Measurements from ENCODE around the gene KLHL26. TPM values are rescaled to one million over a fixed set of nuclear protein-coding genes. Genes with fewer than 3 reads are reported as not detected.
A peak's percentile ranks its signal among the peaks of the same experiment; 100 is the strongest.

Gene KLHL26
- total RNA-seq, 1 experiment from 2014 or later = 10.7 TPM

DNA sequence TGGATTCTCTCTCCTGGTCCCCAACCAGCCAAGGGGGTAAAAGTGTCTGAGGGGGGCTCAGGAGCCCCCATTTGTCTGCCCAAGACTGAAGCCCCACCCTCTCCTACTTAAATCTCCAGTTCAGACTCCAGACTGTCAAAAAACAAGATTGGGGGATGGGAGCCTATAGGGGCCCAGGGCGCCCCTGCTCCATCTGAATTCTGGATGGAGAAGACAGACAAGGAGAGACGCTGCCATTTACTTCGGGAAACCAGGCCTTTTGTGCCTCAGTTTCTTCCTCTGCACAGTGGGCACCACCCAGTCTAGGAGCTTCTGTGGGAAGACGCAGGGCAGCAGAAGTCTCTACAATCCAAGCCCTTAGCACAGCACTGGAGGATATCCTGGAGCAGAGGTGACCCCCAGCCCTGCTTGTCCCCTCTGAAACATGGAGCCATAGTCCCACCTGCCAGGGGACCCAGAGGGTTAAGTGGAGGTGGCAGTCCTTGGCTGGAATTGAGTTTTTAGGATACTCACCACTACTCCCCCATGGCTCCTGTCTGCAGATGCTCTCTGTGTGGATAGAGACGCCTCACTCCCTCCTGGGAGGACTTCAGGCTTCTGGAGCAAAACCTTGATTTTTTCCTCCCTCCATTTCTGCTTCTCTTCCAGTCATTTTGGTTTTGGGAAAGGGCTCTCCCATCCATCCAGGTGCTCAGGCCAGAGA lies 28.6 kb upstream of the KLHL26 start:
- no peak overlapping the region for H3K23ac ChIP-seq (ENCODE audit: insufficient read length, low read depth, low read length)
- no peak for DNase-seq
- H3K27ac ChIP-seq (ENCODE audit: insufficient read length, low read depth, low read length) = no peak overlapping the region
- no peak overlapping the region for H4K91ac ChIP-seq (ENCODE audit: insufficient read length, low read depth, low read length)
- no peak overlapping the region for H3K56ac ChIP-seq (ENCODE audit: insufficient read length, low read depth, low read length)
- H3K18ac ChIP-seq (ENCODE audit: insufficient read length, low read depth, low read length) = no peak overlapping the region
- peaks cover 28% of the 10 kb centered on the region for H3K23me2 ChIP-seq (ENCODE audit: insufficient read length, low read depth, low read length, poor library complexity, severe bottlenecking)
- peaks cover 17% of the 10 kb centered on the region for H3K4me1 ChIP-seq (ENCODE audit: insufficient read depth, low read length)
- H2BK5ac ChIP-seq (ENCODE audit: insufficient read length, low read length) = no peak overlapping the region
- TF ChIP-seq, protein P1, sequence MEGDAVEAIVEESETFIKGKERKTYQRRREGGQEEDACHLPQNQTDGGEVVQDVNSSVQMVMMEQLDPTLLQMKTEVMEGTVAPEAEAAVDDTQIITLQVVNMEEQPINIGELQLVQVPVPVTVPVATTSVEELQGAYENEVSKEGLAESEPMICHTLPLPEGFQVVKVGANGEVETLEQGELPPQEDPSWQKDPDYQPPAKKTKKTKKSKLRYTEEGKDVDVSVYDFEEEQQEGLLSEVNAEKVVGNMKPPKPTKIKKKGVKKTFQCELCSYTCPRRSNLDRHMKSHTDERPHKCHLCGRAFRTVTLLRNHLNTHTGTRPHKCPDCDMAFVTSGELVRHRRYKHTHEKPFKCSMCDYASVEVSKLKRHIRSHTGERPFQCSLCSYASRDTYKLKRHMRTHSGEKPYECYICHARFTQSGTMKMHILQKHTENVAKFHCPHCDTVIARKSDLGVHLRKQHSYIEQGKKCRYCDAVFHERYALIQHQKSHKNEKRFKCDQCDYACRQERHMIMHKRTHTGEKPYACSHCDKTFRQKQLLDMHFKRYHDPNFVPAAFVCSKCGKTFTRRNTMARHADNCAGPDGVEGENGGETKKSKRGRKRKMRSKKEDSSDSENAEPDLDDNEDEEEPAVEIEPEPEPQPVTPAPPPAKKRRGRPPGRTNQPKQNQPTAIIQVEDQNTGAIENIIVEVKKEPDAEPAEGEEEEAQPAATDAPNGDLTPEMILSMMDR (conservative IDR thresholded peaks at IDR 0.05) = no peak
- Mint-ChIP-seq H3K4me3 (peak overlapping the region in 1 of 2 experiments; percentile 76; a peak in 2 of 5 replicates), H3K27ac (no peak overlapping the region), H3K9me3 (peaks cover 0 to 2% of the 10 kb centered on the region in 2 experiments; a peak in 2 of 5 replicates), H3K27me3 (ENCODE audit: low read depth) (peaks cover 84% of the 10 kb centered on the region), H3K36me3 (ENCODE audit: insufficient read depth in 1 of 3, low read depth in 3 of 3) (peaks cover 0 to 3% (median 0%) of the 10 kb centered on the region in 3 experiments; a peak in 2 of 7 replicates), H3K4me1 (peaks cover 42 to 59% of the 10 kb centered on the region in 2 experiments)
- no peaks in the 10 kb centered on the region for H4K20me1 ChIP-seq (ENCODE audit: control insufficient read depth, insufficient read depth, insufficient read length)
- H2BK20ac ChIP-seq (ENCODE audit: low read depth, low read length, poor library complexity, severe bottlenecking) = no peak overlapping the region
- H2BK12ac ChIP-seq (ENCODE audit: insufficient read length, low read depth, low read length) = no peak overlapping the region
- no peak overlapping the region for H3K4me2 ChIP-seq (ENCODE audit: insufficient read depth, insufficient read length, low read length)
- no peak overlapping the region for H3K9ac ChIP-seq (ENCODE audit: extremely low read depth, insufficient read length, low read length)
- H4K5ac ChIP-seq (ENCODE audit: insufficient read length, low read depth, low read length) = no peak overlapping the region
- H2AK5ac ChIP-seq (ENCODE audit: insufficient read length, low read length) = no peak overlapping the region
- no peak overlapping the region for H3K4ac ChIP-seq (ENCODE audit: low read depth, low read length)
- H2AFZ ChIP-seq (ENCODE audit: low read length) = no peak overlapping the region
- no CpG with 5 or more reads among the region's 5 CpGs for WGBS (ENCODE audit: extremely low coverage, insufficient read length, low lambda C conversion rate)
- H4K8ac ChIP-seq (replicated peaks; ENCODE audit: insufficient read length, low read depth, low read length) = no peak overlapping the region
- H3K27me3 ChIP-seq (ENCODE audit: insufficient read depth, low read length) = peaks cover 81% of the 10 kb centered on the region
- H3T11ph ChIP-seq (ENCODE audit: low read length) = no peak overlapping the region
- H3K79me1 ChIP-seq (ENCODE audit: insufficient read depth, low read depth, low read length, poor library complexity, severe bottlenecking) = no peaks in the 10 kb centered on the region
- no peak overlapping the region for H3K14ac ChIP-seq (ENCODE audit: insufficient read depth, low read length)
- H2BK15ac ChIP-seq (ENCODE audit: low read depth, low read length) = no peak overlapping the region
- no peaks in the 10 kb centered on the region for H3K9me3 ChIP-seq (ENCODE audit: control insufficient read depth, low read depth, low read length)
- H3K79me2 ChIP-seq (ENCODE audit: insufficient read depth, low read length) = no peaks in the 10 kb centered on the region
- H2BK120ac ChIP-seq (ENCODE audit: low read depth, low read length, poor library complexity, severe bottlenecking) = no peak overlapping the region

All from H9 (cell line).